Activated CD4-positive, alpha-beta T cell treated with anti-CD3 and anti-CD28 coated beads for 4 hours (primary cell): ENCODE data around the gene RAB40AL.
"Not testable (repeated sequence)": the region's sequence is repeated elsewhere in the genome, so short reads cannot be mapped to it uniquely, and the experiment has no call there.

Experiments
- DNase-seq, 2 donors: peaks; one replicate each; pipeline ENCODE4 v3.0.0-alpha.2; 2020

RAB40AL gene, protein sequence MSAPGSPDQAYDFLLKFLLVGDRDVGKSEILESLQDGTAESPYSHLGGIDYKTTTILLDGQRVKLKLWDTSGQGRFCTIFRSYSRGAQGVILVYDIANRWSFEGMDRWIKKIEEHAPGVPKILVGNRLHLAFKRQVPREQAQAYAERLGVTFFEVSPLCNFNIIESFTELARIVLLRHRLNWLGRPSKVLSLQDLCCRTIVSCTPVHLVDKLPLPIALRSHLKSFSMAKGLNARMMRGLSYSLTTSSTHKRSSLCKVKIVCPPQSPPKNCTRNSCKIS

DNA sequence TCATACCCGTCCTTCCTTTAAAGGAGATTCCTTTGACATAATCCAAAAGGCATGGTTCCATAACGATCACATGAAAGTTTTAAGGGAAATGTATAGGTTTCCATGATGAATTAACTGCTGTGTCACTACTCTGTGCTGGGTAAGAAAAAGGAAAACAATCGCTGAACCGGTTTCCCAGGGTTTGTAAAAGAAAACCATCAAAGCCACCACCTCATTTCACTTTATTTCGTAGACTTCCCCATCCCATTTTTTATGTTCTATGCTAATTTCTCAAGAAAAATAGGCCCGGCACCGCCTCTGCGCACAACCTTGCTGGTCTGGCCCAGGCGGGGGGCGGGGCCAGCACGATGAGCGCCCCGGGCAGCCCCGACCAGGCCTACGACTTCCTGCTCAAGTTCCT, at the start of gene RAB40AL:
Gene RAB40AL (plus strand): TSS at position 301 of the 400 bp plus-strand sequence. CDS start 47 bp downstream, at position 348.
- DNase-seq, result not testable (repeated sequence)

DNA sequence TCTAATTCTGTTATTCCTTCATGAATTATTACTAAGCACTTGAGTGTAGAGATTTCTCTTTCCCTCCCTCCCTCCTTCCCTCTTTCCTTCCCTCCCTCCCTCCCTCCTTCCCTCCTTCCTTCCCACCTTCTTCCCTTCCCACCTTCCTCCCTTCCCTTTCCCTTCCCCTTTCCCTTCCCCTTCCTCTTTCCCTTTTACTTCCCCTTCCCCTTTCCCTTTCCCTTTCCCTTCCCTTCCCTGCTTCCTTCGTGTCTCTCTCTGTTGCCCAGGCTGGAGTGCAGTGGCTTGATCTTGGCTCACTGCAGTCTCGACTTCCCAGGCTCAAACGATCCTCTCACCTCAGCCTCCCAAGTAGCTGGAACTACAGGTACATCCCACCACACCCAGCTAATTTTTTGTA, 49.4 kb upstream of the RAB40AL start:
- no peak for DNase-seq

DNA sequence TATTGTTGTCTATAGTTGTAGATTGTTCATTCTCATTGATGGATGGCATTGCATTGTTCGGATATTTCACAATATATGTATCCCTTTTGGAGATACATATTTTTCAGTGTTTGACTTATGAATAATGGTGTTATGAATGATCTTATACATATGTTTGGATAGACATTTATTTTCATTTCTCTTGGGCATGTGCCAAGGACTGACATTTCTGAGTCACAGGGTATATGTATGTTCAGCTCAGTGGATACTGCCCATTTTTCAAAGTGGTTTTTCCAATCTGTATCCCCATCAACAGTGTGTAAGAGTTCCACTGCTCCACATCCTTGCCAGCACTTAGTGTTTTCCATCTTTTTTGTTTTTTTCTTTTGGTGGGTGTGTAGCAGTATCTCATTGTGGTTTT, 45.0 kb upstream of the RAB40AL start:
- DNase-seq, result no peak

DNA sequence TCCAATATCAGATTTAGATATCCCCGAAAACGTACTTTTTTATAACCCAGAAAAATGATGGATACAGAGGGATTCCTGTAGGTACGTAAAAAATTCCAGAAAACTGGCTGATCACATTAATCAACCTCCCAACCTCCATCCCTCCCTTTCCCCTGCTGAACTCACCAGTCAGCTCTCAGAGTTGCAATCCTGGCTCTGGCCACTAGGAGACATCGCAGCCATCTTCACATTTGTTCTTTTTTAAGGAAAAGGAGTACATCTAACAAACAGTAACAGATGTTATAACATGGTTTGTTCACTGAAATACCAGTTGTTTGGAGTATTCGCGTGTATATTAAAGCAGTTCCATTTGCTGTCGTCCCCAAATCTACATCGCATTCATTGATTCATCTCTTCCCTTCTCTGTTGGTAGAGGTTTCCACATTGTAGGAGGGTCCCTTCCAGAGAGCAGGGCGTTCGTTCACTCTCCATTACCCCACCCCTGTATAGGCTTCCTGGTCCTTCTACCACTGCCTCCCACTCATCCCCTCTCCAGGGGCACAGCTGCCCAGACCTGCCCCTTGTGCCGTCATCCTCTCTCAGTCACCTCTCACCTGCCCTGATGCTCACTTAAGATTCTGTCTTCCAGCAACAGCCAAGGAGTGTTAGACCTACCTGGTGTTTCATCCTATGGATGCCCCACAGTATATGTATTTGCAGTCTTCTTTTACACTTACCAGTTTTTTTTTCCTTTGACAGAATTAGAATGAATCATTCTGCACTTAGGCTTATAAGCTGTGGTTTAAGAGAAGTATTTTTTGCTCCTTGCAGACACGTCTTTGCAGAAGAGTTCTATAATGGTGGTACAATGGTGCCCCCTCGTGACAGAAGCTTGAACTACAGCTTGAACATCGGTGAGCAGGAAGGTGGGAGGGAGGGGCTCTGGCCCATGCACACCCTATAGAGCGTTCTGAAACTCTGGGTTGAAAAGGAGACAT, 36.8 kb upstream of the RAB40AL start:
- DNase-seq, result peak; percentile 13 to 75

DNA sequence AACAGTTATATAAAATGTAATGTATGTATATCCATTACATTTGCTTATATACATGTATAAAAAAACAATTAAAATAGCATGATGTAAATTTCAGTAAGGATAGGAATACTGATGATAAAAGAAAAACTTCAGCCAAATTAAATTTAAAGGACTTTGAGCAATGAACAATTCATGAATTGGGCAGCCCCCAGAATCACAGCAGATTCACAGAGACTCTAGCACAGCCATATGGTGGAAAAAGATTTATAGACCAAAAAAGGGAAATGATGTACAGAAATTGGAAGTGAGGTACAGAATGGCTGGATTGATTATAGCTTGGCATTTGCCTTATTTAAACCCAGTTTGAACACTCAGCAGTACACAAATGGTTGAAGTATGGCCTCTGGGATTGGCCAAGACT, 34.7 kb upstream of the RAB40AL start:
- no peak for DNase-seq

DNA sequence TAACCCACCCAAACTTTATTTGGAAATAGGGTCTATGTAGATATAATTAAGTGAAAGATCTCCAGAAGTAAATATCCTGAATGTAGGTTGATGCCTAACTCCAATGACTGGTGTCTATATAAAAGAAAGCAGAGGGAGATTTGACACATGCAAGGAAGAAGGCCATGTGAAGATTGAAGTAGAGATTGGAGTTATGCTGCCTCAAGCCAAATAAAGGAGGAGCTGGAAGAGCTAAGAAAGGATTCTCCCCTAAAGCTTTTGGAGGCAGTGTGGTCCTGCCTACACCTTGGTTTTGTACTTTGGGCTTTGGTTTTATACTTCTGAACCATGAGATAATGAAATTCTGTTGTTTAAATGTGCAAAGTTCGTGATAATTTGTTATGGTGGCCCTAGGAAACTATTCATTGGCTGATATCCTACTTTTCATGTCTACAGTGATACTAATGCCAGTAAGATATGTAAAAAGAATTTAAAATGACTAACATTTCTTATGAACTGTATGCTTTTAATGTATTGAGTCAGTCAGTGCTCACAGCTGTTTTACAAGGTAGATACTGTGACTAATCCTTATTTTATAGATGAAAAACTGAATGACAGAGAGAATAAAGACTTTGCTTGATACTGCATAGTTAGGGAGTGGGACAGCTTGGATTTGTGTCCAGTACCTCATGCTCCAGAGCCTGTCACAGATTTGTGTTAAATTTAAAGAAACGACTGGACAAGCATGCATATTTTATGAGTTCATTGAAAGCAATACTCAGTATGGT, 5.9 kb upstream of the RAB40AL start:
- DNase-seq, result no peak

DNA sequence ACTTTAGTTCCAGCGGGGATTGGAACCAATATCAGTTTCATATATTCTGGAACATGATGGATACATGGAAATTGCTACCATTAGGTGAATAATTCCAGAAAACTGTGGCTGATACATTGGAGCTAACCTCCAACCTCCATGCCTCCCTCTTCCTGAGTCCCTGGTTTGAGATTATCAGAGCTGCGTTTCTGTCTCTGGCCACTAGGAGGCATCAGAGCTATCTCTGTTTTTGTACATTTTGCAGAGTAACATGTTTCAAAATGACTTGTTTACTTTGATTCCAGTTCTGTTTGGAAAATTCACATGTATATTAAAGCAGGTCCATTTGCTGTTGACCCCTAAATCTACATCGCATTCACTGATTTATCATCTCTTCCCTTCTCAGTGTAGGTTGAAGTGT, 2.4 kb upstream of the RAB40AL start:
- DNase-seq, result peak; percentile 1 to 30

DNA sequence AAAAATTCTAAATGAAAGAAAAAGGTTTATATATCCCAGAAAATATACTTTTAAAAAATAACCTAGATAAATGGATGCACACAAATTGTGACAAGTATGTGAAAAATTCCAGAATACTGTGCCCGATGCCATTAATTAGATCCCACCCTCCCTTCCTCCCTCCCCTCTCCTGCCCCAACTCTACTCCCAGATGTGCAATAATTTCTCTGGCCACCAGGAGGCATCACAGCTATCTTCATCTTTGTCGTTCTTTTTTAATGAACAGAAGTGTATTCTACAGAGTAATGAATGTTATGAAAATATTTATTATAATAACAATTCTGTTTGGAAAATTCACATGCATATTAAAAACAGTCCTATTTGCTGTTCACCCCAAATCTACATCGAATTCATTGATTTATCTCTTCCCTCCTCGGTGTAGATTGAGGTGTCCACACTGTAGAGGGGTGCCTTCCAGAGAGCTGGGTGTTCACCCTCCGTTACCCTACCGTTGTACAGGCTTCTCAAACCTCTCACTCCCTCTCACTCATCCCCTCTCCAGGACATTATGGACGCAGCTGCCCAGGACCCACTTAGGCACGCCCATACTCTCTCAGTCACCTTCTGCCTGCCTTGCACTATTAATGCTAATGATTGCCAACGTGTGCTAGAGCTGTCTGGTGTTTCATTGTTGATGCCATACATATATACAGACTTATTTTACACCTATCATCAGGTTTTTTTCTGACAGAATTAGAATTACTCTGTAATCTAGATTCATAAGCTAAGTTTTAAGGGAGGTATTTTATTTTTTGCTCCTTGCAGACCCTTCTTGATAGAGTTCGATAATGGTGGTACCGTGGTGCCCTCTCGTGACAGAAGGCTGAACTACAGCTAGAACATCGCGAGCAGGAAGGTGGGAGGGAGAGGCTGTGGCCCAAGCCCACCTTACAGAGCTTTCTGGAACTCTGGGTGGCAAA, 14.1 kb downstream of the RAB40AL start:
- peak; percentile 14 to 62 for DNase-seq

DNA sequence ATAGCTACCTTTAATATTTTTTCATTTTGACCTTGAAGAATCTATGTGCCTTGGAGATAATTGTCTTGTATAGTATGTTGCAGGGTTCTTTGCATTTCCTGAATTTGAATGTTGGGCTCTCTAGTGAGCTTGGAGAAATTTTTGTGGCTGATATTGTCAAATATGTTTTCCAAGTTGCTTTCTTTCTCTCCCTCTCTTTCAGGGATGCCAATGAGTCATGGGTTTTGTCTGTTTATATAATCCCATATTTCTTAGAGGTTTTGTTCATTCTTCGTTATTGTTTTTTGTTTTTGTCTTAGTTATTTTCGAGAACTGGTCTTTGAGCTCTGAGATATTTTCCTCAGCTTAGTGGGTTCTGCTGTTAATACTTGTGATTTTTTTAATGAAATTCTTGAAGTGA, 20.7 kb downstream of the RAB40AL start:
- no peak for DNase-seq

DNA sequence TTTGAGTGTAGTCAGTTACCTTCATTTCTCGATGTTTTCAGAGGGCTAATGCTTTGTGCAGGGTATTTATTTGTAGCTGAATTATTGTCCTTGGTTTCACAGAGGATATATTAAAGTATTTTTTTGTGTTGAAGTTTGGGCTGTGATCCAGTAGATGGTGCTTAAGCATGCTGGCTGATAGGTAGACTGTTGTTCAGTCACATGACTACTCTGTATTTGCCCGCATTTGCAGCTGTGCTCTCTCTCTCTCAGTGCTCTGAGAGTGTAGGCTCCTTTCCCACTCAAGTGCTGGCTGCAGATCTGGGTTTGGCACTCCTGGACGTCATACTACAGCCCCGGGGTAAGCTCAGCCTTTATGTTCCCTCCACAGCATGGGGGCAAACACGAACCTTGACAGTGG, 21.7 kb downstream of the RAB40AL start:
- DNase-seq, result no peak

DNA sequence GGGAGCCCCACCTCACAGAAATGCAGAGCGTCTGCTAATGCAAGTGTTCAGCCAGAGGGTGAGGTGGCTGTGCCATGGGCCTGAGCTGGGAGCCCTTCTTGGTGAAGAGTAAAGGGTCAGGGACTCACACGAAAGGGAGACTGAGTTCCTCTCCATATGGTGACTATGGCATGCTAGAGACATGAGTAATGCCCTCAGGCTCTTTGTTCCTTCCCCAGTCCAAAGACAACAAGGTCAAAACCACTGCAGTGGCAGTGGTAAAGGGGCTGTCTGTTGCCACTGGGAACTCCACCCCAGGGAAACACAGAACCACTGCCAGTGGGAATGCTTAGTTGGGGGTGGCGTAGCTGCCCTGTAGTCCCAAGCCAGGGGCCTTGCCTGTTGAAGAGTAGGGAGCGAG, 22.4 kb downstream of the RAB40AL start:
- DNase-seq, result no peak

DNA sequence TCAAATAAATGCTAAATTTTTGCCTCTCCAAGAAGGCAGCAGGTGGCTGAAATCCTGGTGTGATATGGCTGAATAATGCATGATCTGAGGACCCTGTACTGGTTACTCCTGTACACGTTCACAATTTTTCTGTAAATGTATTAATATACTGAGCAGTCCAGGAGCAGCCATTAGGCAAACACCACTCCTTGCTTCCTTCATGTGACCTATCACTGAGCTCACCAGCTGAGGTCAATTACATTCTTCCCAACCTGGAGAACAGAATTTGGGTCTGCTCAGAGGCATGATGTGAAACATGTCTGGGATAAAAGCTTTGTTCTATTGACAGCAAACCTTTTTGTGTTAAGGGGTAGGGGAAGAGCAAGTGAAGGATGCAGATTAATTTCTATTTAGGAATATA, 26.9 kb downstream of the RAB40AL start:
- DNase-seq, result no peak

DNA sequence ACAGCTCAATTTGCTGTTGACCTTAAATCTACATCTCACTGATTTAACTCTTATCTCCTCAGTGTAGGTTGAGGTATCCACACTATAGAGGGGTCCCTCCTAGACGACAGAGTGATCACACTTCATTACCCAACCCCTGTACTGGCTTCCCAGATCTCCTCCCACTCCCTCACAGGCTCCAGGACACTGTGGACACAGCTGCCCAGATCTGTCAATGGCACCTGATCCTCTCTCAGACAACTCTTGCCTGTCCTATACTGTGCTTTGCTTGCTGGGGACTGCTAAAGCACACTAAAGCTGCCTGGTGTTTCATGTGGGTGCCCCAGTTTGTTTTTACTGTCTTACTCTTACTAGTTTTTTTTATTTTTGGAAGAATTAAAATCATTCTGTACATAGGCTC, 27.9 kb downstream of the RAB40AL start:
- no peak for DNase-seq

DNA sequence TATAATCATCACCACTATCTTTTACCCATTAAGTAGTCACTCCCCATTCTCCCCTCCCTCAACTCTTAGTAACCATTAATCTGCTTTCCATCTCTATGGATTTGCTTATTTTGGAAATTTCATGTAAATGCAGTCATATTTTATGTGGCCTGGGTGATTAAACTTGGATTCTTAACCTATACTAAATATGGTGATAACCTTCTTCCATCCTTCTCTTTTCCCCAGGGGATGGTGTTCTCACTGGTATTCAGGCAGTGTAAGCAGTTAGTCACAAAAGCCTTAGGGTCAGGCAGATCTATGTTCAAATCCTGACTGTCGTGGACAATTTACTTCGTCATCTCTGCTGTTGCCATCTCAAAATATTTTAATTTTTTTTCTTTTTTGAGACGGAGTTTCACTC, 29.6 kb downstream of the RAB40AL start:
- no peak for DNase-seq

DNA sequence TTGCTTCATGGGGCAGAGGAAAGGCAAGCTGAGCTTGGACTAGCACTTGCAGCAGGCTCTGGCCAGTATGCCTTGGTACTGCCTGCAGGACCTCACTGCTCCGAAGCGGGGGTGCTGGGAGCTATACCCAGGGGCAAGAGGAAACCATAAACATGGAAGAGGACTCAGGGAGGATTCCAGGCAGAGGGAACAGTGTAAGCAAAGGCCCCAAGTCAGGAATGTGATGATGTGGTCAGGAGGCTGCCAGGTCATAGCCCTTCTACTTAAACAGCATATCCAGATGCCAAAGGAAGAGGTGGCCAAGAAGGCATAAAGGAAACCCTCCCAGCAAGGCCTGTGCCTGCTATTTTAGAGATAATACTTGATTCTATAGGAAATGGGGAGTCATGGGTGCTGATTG, 31.1 kb downstream of the RAB40AL start:
- no peak for DNase-seq

DNA sequence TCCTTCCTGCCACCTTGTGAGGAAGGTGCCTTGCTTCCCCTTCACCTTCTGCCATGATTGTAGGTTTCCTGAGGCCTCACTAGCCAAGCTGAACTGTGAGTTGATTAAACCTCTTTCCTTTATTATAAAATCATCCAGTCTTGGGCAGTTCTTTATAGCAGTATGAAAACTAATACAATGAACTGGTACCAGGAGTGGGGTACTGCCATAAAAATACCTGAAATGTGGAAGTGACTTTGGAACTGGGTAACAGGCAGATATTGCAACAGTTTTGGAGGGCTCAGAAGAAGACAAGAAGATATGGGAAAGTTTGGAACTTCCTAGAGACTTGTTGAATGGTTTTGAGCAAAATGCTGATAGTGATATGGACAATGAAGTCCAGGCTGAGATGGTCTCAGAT, 34.5 kb downstream of the RAB40AL start:
- DNase-seq, result not testable (repeated sequence)

DNA sequence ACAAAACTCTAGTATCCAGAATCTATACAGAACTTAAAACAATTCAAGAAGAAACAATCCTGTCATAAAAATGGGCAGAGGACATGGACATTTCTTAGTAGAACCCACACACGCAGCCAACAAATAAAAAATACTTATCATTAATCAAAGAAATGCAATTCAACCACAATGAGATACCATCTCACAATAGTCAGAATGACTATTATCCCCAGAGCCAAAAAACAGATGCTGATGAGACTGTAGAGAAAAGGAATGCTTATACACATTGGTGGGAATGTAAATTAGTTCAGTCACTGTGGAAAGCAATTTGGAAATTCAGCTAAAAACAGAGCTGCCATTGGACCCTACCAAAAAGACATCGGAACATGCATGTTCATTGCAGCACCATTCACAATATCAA, 37.9 kb downstream of the RAB40AL start:
- DNase-seq, result no peak

DNA sequence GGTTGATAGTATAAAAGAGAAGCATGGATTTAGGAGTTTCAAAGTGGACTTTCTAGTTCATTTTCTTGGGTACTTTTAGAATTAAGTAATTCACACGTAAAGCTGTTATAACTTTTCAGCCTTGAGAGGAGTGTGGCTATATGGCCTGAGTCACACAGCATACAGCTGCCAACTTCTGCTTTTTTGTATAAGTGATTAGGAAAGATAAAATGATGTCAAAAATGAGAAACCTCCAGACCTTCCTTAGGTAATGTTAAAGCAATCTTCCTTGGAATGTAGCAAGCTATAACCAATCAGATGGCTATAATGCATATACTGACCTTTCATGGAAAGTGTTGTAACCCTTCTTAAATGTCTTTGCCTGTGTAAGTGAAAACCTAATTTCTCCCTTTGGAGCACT, 39.2 kb downstream of the RAB40AL start:
- DNase-seq, result no peak

DNA sequence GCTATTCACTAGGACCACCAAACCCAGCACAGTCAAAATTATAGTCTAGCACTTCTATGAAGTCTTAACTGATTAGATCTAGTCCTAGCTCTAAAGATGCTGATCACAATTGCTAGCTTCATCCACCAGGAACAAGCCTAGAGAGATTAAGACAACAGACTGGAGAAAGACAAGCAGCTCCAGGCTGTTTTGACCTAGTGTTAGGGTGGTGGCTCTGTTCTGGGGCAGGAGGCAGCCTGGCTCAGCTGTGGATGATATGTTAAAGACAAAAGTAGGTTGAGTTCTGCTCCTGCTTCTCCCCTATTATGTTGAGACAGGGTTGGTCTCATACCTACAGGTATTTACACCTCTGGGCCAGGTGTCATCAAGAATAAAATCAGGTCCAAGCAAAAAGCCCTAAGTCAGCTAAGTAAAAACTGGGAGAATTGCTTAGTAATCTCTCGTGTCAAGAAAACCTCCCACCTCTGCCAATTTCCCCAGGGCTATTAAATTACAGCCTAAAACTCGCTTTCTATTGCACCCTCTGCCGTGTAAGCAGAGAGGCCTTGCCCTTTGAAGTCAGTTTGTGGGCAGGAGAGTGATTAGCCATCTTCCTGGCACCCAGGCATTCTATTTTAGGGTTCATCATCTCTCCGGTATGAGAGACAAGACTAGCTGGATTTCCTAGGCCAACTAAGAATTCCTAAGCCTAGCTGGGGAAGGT, 39.9 kb downstream of the RAB40AL start:
- no peak for DNase-seq

DNA sequence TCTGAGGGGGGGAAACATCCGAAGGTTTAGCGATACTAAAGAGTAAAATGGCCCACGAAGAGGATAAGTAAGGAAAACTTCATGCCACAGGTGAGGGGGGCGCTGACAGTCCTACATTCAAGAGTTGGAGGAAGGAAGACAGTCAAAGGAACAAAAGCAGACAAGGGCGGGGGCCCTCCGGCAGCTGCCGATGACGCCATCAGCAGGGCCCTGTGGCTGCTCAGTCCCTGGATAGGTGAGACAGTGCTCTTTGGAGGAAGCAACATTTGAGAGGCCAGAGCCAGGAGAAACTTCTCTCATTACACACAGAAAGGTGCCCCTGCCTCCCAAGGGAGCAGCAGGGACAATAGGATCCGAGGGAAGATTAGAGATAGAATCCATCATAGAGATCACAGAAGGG, 41.5 kb downstream of the RAB40AL start:
- DNase-seq, result no peak

DNA sequence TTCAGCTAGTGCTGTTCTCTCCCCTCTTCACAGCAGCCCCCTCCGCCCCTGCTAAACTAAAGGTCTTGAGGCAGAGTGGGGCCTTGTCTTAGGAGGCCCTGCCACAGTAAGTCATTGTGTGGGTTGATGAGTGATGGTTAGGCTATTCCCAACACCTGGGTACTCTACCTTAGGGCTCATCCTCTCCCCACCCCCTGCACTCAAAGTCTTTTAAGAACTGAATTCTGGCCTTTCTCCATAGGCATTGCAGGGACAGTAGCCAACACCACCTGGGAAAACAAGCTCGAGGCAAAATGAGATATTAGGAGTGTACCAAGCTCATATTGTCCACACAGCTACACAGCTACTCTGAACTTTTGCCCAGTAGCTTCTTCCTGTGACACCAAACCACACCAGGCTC, 42.5 kb downstream of the RAB40AL start:
- DNase-seq, result no peak

DNA sequence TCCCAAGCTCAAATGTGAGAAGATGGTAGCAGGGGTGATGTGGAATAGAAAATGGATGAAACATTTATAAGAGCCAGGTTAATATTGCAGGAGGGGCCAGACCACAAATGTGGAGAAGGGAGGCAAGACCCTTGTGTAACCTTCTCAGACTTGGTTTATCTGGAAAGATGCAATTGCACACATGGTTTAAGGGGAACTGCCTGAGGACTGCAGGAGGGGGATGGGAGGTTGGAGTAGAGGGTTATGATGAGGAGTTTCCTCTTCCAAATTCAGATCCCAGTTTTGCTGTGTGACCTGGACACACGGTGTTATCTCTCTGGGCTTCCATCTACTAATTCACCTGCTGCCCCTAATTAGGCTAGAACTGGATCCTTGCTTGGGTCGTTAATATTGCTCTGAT, 46.1 kb downstream of the RAB40AL start:
- DNase-seq, result no peak
